DOHH2 (cell line): ENCODE data around the gene ADGRL3.

ENCODE experiments used
- H3F3A ChIP-seq: fragments of 200-600 bp; sonication (generic), shearing (Covaris generic); 2 replicates; pipeline ENCODE4 v1.6.0; 2016; ENCODE audit warnings: antibody characterized with exemption, mild to moderate bottlenecking; ENCODE audit not compliant: control insufficient read depth, insufficient read depth
- H3K27ac ChIP-seq: fragments of 200-600 bp; sonication (generic); 2 replicates; pipeline ENCODE4 v1.5.1; 2014; ENCODE audit warnings: low read depth, mild to moderate bottlenecking, low read length, moderate library complexity
- H3K27me3 ChIP-seq: fragments of 200-600 bp; sonication (generic); 2 replicates; pipeline ENCODE4 v1.6.1; 2014; ENCODE audit warnings: mild to moderate bottlenecking, low read length, mixed read lengths; ENCODE audit not compliant: control insufficient read depth
- H3K36me3 ChIP-seq: fragments of 200-600 bp; sonication (generic); 2 replicates; pipeline ENCODE4 v1.6.1; 2014; ENCODE audit warnings: mild to moderate bottlenecking, low read length, moderate library complexity, mixed read lengths; ENCODE audit not compliant: control insufficient read depth
- H3K4me1 ChIP-seq: fragments of 200-600 bp; sonication (generic); 2 replicates; pipeline ENCODE4 v1.6.1; 2014; ENCODE audit warnings: mild to moderate bottlenecking, low read length, mixed read lengths; ENCODE audit not compliant: control insufficient read depth
- H3K4me2 ChIP-seq: fragments of 200-600 bp; sonication (generic); 2 replicates; pipeline ENCODE4 v1.6.0; 2014; ENCODE audit warnings: mild to moderate bottlenecking, low read length, moderate library complexity
- H3K4me3 ChIP-seq: fragments of 200-600 bp; sonication (generic); 2 replicates; pipeline ENCODE4 v1.5.1; 2014; ENCODE audit warnings: mild to moderate bottlenecking, low read length, mixed read lengths
- H3K79me2 ChIP-seq: fragments of 200-600 bp; sonication (generic); 2 replicates; pipeline ENCODE4 v1.6.1; 2014; ENCODE audit warnings: mild to moderate bottlenecking, low read length, mixed read lengths; ENCODE audit not compliant: control insufficient read depth
- H3K9me2 ChIP-seq: fragments of 200-600 bp; sonication (generic); replicated peaks from 2 replicates; pipeline ENCODE4 v1.6.1; 2014; ENCODE audit warnings: mild to moderate bottlenecking, low read length, mixed read lengths; ENCODE audit not compliant: control insufficient read depth
- H3K9me3 ChIP-seq: fragments of 200-600 bp; sonication (generic); 2 replicates; pipeline ENCODE4 v1.6.1; 2014; ENCODE audit warnings: antibody characterized with exemption, low read length, mixed read lengths; ENCODE audit not compliant: control insufficient read depth, insufficient read depth
- H4K20me1 ChIP-seq: fragments of 200-600 bp; sonication (generic); 2 replicates; pipeline ENCODE4 v1.6.0; 2014; ENCODE audit warnings: low read depth, mild to moderate bottlenecking, antibody characterized with exemption, low read length, moderate library complexity; ENCODE audit not compliant: control insufficient read depth, insufficient read depth
- CTCF ChIP-seq: fragments of 200-600 bp; sonication (generic); IDR thresholded peaks from one replicate; pipeline ENCODE4 v1.5.1; 2014; ENCODE audit warnings: antibody characterized with exemption, mild to moderate bottlenecking, low read depth, low read length; ENCODE audit not compliant: poor library complexity, severe bottlenecking
- EZH2phosphoT487 ChIP-seq: fragments of 200-600 bp; sonication (generic); IDR thresholded peaks from 2 replicates; pipeline ENCODE4 v1.6.1; 2017; ENCODE audit warnings: borderline replicate concordance, mild to moderate bottlenecking, antibody characterized with exemption, low read length, moderate library complexity, mixed read lengths

Gene ADGRL3

GRCh38 chr4:62053974-62054373 is 853.8 kb downstream of the ADGRL3 start:
- Histone ChIP-seq H3K4me3 (no peak overlapping the region), H3K27ac (no peak overlapping the region), H3K36me3 (no peaks in the 10 kb centered on the region), H3K27me3 (no peaks in the 10 kb centered on the region), H4K20me1 (no peaks in the 10 kb centered on the region), H3F3A (no peaks in the 10 kb centered on the region), H3K9me2 (no peaks in the 10 kb centered on the region), H3K9me3 (no peaks in the 10 kb centered on the region), H3K79me2 (no peaks in the 10 kb centered on the region), H3K4me2 (no peak overlapping the region), H3K4me1 (no peaks in the 10 kb centered on the region)
- no peak for TF ChIP-seq CTCF
- no peak for TF ChIP-seq EZH2phosphoT487

- H3K27ac ChIP-seq: no peak overlapping the region
- H3K9me3 ChIP-seq: no peaks in the 10 kb centered on the region
- H3K27me3 ChIP-seq: no peaks in the 10 kb centered on the region
- no peaks in the 10 kb centered on the region for H3K79me2 ChIP-seq
- no peaks in the 10 kb centered on the region for H3F3A ChIP-seq
- TF ChIP-seq EZH2phosphoT487 (no peak), CTCF (no peak)
- H3K4me1 ChIP-seq: no peaks in the 10 kb centered on the region
- no peak overlapping the region for H3K4me2 ChIP-seq
- H4K20me1 ChIP-seq: no peaks in the 10 kb centered on the region
- no peaks in the 10 kb centered on the region for H3K36me3 ChIP-seq
- H3K9me2 ChIP-seq: no peaks in the 10 kb centered on the region
- H3K4me3 ChIP-seq: no peak overlapping the region
Measured at GRCh38 chr4:62057031-62057430, 856.9 kb downstream of the ADGRL3 start.

- Histone ChIP-seq H3K4me1 (no peaks in the 10 kb centered on the region), H3F3A (no peaks in the 10 kb centered on the region), H3K9me2 (no peaks in the 10 kb centered on the region), H3K36me3 (no peaks in the 10 kb centered on the region), H3K4me2 (no peak overlapping the region), H3K27ac (no peak overlapping the region), H3K9me3 (no peaks in the 10 kb centered on the region), H3K4me3 (no peak overlapping the region), H3K79me2 (no peaks in the 10 kb centered on the region), H4K20me1 (no peaks in the 10 kb centered on the region), H3K27me3 (no peaks in the 10 kb centered on the region)
- TF ChIP-seq EZH2phosphoT487: no peak
- no peak for TF ChIP-seq CTCF
Measured at GRCh38 chr4:62058571-62058970, 858.4 kb downstream of the ADGRL3 start.

GRCh38 chr4:62070291-62070852 is 870.2 kb downstream of the ADGRL3 start:
- H3K27me3 ChIP-seq: no peaks in the 10 kb centered on the region
- no peak overlapping the region for H3K4me3 ChIP-seq
- H3K9me3 ChIP-seq: no peaks in the 10 kb centered on the region
- H3K79me2 ChIP-seq: no peaks in the 10 kb centered on the region
- no peaks in the 10 kb centered on the region for H3K36me3 ChIP-seq
- H3K27ac ChIP-seq: no peak overlapping the region
- H4K20me1 ChIP-seq: no peaks in the 10 kb centered on the region
- H3K4me2 ChIP-seq: no peak overlapping the region
- no peaks in the 10 kb centered on the region for H3F3A ChIP-seq
- TF ChIP-seq EZH2phosphoT487: no peak
- TF ChIP-seq CTCF: no peak
- H3K9me2 ChIP-seq: no peaks in the 10 kb centered on the region
- no peaks in the 10 kb centered on the region for H3K4me1 ChIP-seq
